HG02970 (cell line): ENCODE measurements around the gene FAT1.
"Not testable (repeated sequence)": the region's sequence is repeated elsewhere in the genome, so short reads cannot be mapped to it uniquely, and the experiment has no call there.

Source experiments
- ATAC-seq: cut with Tn5 transposase; IDR thresholded peaks from one replicate; pipeline ENCODE4 v1.9.1; 2021; ENCODE audit warnings: mild to moderate bottlenecking, moderate library complexity, moderate number of reproducible peaks; ENCODE audit not compliant: unreplicated experiment, low FRiP score

The FAT1 gene, protein sequence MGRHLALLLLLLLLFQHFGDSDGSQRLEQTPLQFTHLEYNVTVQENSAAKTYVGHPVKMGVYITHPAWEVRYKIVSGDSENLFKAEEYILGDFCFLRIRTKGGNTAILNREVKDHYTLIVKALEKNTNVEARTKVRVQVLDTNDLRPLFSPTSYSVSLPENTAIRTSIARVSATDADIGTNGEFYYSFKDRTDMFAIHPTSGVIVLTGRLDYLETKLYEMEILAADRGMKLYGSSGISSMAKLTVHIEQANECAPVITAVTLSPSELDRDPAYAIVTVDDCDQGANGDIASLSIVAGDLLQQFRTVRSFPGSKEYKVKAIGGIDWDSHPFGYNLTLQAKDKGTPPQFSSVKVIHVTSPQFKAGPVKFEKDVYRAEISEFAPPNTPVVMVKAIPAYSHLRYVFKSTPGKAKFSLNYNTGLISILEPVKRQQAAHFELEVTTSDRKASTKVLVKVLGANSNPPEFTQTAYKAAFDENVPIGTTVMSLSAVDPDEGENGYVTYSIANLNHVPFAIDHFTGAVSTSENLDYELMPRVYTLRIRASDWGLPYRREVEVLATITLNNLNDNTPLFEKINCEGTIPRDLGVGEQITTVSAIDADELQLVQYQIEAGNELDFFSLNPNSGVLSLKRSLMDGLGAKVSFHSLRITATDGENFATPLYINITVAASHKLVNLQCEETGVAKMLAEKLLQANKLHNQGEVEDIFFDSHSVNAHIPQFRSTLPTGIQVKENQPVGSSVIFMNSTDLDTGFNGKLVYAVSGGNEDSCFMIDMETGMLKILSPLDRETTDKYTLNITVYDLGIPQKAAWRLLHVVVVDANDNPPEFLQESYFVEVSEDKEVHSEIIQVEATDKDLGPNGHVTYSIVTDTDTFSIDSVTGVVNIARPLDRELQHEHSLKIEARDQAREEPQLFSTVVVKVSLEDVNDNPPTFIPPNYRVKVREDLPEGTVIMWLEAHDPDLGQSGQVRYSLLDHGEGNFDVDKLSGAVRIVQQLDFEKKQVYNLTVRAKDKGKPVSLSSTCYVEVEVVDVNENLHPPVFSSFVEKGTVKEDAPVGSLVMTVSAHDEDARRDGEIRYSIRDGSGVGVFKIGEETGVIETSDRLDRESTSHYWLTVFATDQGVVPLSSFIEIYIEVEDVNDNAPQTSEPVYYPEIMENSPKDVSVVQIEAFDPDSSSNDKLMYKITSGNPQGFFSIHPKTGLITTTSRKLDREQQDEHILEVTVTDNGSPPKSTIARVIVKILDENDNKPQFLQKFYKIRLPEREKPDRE (N-terminal part only)

DNA sequence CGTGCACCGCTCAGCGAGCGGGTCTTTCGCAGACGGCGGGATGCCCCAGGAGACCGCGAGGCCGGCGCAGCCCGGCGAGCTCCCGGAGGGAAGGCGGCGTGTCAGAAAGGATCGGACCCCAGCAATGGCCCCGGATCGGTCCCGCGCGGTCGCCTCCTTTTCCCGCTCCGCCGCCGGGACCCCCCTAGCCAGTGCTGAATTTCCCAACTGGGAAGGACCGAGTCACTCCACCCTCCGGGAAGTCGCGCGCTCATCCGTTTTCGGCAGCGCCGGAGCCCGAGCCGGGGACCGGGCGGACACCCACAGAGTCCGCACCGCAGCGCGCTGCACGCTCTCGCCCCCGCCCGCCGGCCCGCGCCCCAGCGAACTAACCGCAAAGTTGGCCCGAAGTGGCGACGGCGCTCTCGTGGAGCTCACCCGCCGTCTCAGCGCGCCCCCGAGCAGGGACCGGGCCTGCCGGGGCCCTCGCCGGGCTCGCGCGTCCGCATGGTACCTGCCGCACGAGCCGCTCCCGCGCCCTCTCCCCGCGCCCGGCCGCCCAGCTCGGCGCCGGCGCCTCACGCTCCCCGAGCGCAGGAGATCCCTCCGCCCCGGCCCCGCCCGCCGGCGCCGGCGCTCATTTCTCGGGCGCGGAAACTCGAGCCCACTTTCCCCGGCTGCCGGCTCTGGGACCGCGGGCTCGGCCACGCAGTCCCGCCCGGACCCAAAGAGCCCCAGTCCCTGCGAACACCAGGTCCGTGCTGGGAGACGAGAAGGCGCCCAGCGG is at the start of gene FAT1:
FAT1 (minus strand) TSS at position 565 of the 766 bp plus-strand sequence. CDS start 14,029 bp downstream, outside the sequence.
- ATAC-seq = no peak

DNA sequence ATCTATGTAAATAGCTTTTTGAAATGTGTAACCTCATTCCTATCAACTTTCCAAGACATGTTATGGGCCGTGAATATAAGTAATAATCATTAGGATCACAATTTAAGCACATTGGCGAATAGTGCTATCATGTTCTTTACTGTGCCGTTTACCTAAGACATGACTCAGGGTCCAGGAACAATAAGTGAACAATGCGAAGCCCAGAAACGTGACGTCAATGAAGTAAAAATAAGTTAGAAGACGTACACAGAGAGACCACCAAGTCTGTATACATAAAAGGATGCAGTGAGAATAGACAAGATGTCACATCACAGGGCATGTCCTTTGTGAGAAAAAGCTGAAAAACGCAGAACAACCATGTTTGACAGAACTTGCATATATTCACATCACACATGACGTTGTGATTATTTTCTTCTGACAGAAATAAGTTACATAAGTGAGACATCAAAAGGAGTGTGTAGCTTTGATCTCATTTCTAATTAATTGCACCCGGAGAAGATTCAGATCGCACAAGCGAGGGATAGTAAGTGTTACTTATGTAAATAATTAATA is 49.4 kb upstream of the FAT1 start:
- no peak for ATAC-seq

DNA sequence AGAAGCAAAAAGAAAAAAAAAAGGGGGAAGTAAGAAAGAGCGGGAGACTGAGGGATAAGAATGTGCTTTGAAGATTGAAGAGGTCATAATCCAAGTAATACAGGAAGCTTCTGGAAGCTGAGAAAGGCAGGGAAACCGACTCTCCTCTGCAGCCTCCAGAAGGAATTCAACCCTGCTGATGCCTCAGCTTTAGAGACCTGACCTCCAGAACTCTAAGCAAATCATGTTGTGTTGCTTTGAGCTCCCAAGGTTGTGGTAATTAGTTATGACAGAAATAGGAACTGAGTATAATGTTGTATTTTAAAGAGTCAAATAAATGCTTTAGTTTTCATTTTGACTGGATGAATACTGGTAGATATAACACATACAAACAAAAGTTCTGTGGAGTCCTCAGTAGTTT is 48.0 kb upstream of the FAT1 start:
- no peak for ATAC-seq

DNA sequence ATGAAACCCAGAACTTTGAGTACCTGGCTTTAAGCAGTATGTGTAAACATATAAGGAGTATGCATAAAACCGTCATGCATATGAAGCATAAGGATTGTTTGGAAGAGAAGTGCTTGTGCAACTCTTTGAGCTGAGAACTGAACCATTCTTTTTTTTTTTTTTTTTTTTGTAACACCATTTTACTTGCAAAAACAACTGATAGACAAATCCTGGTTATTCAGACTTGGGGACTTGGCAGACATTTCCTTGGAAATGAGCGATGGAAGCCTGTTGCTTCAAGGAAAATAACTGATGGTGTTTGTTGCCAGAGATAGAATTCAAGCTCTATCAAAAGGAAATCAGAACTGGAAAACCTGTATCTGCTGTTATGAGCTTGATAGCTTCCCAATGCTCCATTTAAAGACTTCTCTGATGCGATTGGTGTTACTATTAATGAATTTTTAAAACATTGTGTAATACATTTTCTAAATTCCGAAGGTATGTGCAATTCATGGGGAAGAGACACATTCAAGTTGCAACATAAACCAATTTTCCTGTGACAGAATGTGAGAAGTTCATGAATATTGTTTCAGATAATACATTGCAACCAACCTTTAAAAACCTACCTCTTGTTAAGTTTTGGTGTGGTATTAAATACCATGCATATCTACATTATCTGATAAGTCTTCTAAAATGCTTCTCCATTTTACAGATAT is 47.0 kb upstream of the FAT1 start:
- ATAC-seq = no peak

DNA sequence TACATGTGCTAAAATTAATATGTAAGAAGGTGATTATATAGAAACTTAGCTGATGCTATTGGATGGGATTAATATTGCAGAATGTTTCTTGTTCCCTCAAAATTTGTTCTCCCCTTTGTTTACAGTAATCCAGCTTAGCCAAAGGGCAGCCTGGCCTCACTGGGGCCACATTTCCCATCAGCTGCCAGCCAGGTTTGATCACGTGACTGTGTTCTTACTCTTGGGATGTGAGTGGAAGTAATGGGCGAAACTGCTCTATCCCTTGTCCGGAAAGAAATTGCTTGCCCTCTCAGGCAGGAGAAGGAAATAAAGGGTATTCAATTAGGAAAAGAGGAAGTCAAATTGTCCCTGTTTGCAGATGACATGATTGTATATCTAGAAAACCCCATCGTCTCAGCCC is 44.1 kb upstream of the FAT1 start:
- no peak for ATAC-seq

DNA sequence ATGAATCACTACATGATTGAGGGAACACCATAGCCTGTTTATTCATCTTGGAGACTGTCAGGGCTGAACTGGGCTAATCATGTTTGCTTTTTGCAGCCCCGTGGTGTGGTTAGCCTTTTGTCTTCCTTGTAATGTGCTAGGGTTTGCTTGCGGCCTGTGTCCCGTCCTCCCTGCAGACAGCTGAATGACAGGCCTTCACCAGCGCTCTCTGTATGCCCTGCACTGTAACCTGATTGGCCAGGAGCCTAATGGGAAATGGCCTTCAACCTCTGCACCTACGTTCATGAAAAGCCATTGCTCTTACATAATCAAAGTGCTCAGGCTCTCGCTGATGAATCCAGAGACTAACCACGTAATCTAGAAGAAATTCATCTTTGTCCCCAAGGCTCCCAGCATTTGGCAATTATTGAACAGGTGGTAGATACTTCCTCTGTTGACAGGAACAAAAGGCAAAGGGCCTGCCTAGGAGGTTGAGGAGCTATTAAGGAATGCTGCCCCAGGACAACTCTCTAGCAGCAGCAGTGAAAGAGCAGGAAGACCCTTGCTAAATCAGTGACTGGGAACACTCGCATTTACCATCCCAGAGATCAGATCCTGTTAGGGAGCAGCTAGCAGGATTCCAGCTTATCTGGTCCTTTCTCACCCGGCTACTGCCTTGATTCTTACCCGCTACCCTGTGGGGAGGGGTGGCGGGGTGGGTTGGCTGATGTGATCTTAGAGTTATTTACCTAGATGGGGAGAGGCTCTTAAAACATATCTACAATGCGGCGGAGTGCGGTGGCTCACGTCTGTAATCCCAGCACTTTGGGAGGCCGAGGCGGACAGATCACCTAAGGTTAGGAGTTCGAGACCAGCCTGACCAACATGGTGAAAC is 42.3 kb upstream of the FAT1 start:
- no peak for ATAC-seq

DNA sequence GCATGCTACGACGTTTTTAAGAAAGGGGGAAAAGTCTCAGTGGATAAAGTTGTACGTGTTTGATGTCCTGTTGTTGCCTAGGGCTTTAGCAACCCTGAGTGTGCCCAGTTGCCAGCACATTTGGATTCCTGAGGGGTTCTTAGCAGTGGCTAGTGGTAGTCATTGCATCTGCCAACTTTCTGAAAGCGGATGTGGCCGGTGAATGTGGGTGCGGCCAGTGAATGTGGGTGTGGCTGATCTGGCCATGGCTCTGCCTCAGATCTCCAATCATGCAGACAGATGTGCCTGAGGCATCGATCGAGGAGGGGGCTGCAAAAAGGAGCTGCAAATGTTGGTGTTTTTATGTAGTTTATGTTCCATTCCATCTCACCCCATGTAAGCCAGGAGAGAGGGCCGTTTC is 41.5 kb upstream of the FAT1 start:
- no peak for ATAC-seq

DNA sequence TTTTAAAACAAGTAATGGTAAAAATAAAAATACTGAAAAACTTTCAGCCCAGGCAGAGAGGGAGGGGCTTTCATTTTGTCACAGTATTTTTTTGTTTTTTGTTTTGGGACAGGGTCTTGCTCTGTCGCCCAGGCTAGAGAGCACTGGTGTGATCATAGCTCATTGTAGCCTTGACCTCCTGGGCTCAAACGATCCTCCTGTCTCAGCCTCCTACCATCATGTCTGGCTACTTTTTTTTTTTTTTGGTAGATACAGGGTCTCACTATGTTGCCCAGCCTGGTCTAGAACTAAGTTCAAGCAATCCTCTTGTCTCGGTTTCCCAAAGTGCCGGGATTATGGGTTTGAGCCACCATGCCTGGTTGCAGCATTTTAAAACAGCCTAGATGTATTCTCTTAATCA is 40.8 kb upstream of the FAT1 start:
- ATAC-seq = no peak

DNA sequence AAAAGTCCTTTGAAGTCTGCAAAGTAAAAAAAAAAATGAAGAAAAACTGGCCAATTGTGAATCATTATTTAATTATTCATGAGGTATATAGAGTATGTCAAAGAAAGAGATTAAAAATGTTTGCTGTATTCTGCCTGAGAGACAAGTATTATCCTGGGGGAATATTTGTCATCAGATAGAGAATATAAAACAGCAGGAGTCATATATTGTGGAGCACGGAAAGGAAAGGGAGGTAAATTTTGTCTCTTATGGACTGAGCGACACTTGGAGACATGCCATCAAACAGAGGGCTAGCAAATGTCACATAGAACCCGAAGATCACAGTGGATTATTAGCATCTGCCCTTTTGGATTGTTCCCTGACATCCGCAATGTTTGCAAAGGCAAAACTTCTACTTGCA is 39.2 kb upstream of the FAT1 start:
- no peak for ATAC-seq

DNA sequence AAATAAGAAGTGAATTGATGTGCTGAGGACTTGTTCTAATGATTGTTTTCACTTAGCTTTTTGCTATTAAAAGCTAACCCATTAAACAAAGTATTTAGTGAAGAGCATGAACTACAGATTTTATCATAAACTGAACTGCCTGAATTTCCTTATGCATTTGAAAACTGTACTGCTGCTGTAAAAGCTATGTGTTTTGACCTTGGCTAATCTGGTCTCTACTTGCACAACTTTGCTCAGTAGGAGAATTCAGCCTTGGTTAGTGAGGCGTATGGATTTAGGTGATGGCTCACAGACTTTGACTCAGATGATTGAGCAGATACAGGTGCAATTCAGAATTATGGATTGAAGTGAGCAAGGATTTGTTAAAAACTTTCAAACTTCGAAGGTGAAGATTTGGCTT is 38.7 kb upstream of the FAT1 start:
- no peak for ATAC-seq

DNA sequence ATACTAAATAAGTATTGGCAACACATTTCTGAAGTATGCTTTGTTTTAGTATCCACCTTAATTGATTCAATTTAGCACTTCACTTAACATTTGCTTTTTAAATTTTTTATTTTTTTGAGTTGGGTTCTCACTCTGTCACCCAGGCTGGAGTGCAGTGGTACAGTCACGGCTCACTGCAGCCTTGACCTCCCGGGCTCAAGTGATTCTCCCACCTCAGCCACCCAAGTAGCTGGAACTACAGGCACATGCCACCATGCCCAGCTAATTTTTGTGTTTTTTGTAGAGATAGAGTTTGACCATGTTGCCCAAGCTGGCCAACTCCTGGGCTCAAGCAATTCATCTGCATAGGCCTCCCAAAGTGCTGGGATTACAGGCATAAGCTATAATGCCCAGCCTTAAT is 38.3 kb upstream of the FAT1 start:
- ATAC-seq = not testable (repeated sequence)

DNA sequence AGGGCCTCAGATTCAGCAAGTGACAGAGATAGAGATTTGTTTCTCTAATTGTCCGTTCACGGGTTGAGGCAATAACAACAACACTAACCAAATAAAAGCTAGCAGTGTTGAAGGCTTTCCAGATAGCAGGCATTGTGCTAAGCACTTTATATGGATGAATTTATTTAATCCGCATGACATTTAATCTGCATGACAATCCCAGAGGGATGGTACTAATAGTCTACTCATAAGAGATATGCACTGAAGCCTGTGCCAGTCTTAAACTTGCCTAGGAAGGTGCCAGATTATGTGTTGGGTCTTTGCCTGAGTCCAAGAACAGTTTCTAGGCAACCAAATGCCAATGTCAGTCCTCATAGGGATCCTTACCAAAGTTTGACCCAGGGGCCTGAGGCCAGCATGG is 37.7 kb upstream of the FAT1 start:
- no peak for ATAC-seq

DNA sequence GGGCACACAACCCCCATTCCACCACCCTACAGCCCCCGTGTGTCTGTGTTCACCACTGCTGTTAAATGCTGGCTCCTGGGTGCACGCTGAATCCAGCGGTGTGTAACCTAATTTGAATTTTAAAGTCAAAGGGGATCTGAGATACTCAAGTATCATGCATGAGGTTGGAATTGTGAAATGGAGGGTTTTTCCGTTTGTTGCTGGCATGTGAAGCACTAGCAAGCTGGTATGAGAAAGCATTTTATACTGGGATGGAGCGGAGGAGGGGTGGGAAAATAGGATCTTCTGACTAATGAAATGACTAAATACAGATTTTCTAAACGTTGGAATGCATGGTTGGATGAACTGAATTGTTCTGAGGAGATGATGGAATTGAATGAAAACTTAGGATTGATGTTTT is 36.9 kb upstream of the FAT1 start:
- ATAC-seq = no peak

DNA sequence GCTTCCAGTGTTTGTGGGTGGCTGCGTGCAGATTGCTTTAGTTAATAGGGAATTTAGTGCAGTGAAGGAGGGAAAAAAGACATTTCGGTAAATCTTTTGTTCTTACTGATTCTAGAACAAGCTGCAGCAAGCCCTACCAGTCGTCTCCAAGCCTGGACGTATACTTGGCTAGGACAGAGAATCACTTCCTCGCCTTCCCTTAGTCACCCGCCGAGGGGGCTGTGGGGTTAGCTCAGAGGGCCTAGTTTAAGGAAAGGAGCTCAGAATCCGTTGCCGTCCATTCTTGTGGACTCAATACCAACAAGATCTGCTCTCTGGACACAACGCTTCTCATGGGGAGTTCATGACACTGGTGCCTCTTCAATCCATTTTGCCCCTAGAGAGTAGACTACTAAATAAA is 36.3 kb upstream of the FAT1 start:
- no peak for ATAC-seq

DNA sequence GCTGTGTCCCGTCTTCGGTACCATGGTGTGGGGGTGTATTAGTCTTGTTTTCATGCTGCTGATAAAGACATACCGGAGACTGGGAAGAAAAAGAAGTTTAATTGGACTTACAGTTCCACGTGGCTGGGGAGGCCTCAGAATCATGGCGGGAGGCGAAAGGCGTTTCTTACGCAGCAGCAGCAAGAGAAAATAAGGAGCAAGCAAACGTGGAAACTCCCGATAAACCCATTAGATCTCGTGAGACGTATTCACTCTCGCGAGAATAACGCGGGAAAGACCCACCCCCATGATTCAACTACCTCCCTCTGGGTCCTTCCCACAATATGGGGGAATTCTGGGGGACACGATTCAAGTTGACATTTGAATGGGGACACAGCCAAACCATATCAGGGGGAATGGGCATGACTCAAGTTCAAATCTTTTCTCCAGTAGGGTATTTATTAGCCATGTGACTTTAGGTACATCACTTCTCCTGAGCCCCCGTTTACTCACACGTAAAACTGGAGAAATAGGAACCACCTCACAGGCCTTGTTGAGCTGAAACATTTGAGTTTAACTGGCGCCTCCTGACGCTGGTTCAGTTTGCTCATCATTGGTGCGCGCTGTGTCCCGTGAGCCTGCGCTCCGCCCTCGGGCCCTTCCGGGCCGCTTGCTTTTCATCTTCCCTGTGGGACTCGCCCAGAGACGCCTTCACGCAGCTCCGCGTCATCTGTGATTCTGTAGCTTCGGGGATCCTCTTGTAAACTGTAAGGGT is 35.5 kb upstream of the FAT1 start:
- no peak for ATAC-seq

DNA sequence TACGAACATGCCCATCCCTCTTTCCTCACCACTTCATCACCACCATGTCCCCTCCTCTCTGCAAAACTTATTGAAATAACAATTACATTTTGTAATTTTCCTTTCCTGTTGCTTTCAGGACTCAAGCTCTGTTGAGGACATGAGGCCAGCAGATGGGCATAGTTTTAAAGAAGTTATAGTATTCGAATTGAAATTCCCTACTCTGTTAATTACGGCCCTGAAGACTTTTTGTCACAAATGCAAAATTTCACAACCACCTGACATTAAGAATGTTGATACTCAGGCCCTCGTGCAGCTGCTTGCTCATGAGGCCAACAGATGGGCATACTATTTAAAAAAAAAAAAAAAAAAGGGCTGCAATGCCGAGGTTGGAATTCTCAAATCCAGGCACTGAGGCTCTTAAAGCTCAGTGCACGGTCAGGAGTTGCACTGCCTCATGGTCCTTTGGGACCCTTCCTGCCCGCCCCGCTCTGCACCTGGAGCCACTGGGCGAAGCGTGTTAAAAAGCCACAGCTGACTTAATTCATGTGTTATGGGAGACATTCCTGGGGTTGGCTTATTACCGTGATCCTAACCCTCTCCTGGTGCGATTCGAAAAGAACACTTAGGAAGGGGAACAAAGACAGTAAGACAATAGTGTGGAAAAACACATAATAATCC is 34.2 kb upstream of the FAT1 start:
- no peak for ATAC-seq

DNA sequence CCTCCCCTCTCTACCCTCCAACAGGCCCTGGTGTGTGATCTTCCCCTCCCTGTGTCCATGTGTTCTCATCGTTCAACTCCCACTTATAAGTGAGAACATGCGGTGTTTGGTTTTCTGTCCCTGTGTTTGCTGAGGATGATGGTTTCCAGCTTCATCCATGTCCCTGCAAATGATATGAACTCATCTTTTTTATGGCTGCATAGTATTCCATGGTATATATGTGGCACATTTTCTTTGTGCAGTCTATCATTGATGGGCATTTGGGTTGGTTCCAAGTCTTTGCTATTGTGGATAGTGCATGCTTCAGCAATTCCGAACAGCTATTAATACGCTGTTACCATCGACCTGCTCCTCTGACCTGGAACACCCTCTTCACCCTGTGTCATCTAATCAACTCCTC is 32.9 kb upstream of the FAT1 start:
- not testable (repeated sequence) for ATAC-seq
